ENCODE measurements around the gene ABCB1.
"Not testable (repeated sequence)": the region's sequence is repeated elsewhere in the genome, so short reads cannot be mapped to it uniquely, and the experiment has no call there.

ABCB1 gene

DNA sequence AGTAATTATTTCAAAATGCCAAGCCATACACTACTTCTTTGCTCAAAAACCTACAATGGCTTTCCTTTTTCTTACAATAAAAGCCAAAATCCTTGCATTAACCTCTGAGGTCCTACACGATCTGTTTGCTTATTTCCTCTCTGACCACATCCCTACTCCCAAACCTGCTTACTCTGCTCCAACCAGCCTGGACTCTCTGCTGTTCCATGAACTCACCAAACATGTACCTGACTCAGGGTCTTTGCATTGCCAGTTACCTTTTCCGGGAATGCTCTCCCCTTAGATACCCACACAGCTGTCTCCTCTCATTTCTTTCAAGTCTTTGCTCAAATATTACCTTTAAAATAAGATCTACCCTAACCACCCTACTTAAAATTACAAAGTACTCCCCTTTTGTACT is 127.5 kb downstream of the ABCB1 start:
- no peak for DNase-seq (ENCODE audit: low spot score)

DNA sequence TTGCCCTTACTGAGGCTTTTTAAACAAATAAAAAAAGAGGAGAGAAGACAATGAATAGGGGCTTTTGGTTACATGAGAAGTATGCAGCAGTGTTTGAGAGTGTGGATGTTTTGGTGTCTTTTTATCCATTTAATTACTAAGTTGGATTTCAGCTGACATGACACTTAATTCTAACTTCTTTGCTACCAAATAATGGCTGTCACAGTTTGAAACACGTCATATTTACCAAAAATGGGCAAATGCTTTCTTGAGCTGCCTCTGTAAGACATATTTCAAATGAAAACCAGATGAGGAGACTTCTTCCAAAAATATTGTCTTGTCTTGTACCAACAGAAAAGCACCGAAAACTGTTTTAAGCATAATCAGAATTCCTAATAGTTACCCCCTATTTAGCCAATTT is 129.2 kb downstream of the ABCB1 start:
- no peak for DNase-seq (ENCODE audit: low spot score)

DNA sequence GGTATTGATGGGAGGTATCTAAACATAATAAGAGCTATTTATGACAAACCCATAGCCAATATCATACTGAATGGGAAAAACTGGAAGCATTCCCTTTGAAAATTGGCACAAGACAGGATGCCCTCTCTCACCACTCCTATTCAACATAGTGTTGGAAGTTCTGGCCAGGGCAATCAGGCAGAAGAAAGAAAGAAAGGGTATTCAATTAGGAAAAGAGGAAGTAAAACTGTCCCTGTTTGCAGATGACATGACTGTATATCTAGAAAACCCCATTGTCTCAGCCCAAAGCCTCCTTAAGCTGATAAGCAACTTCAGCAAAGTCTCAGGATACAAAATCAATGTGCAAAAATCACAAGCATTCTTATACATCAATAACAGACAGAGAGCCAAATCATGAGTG is 131.5 kb downstream of the ABCB1 start:
- DNase-seq (ENCODE audit: low spot score) = not testable (repeated sequence)

DNA sequence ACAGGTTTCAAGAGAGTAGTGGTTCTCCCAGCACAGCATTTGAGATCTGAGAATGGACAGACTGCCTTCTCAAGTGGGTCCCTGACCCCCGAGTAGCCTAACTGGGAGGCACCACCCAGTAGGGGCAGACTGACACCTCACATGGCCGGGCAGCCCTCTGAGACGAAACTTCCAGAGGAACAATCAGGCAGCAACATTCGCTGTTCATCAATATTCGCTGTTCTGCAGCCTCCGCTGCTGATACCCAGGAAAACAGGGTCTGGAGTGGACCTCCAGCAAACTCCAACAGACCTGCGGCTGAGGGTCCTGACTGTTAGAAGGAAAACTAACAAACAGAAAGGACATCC is 135.2 kb downstream of the ABCB1 start:
- DNase-seq (ENCODE audit: low spot score) = not testable (repeated sequence)

DNA sequence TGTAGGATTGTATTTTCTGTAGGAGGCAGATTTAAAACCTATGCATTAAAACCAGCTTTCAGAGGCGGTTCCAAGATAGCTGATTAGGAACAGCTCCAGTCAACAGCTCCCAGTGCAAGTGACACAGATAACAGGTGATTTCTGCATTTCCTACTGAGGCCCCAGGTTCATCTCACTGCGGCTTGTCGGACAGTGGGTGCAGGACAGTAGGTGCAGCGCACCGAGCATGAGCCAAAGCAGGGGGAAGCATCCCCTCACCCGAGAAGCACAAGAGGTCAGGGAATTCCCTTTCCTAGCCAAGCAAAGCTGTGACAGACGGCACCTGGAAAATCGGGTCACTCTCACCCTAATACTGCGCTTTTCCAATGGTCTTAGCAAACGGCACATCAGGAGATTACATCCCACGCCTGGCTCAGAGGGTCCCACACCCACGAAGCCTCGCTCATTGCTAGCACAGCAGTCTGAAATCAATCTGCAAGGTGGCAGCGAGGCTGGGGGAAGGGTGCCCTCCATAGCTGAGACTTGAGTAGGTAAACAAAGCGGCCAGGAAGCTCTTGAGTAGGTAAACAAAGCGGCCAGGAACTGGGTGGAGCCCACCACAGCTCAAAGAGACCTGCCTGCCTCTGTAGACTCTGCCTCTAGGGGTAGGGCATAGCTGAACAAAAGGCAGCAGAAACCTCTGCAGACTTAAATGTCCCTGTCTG is 135.7 kb downstream of the ABCB1 start:
- not testable (repeated sequence) for DNase-seq (ENCODE audit: low spot score)

DNA sequence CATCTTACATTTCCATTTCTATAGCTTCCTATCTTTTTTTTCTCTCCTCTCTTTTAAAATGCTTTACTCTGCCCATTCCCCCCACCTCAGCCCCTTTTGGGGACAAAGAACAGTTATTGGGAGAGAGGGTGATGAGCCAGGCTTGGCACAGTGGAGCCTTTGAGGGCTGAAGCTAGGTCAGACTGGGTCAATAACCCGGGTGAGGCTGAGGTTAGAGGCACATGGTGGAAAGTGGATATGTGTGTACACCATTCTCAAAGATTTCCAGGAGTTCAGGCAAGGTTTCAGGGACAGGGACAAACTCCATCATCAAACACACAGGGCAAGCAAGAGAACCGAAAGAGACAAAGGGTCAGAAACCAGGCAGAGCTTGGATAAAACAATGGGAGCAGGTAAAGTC is 136.7 kb downstream of the ABCB1 start:
- no peak for DNase-seq (ENCODE audit: low spot score)

DNA sequence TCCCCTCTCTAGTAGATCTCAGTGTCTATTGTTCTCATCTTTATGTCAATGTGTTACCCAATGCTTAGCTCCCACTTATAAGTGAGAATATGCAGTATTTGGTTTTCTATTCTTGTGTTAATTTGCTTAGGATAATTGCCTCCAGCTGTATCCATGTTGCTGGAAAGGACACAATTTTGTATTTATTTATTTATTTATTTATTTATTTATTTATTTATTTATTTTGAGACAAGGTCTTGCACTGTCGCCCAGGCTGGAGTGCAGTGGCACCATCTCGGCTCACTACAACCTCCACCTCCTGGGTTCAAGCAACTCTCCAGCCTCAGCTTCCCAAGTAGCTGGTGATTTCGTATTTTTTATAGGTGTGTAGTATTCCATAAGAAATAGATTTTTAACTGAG is 140.2 kb downstream of the ABCB1 start:
- not testable (repeated sequence) for DNase-seq (ENCODE audit: low spot score)

DNA sequence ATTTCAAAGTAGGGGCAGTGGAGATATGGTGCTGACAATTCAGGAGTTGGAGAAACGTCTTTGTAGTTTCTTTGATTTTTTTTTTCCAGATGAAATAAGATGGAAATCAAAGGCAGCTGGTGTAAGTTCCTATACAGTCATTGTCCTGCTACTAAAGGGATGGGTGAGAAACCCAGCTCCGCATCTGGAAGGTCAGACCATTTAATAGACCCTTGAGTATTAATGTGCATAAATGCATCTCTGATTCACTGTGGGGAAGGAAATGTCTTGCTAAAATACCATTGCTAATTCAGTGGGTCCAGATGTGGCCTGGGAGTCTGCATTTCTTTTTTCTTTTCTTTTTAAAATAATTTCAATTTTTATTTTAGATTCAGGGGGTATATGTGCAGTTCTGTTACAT is 140.7 kb downstream of the ABCB1 start:
- DNase-seq (ENCODE audit: low spot score) = no peak

DNA sequence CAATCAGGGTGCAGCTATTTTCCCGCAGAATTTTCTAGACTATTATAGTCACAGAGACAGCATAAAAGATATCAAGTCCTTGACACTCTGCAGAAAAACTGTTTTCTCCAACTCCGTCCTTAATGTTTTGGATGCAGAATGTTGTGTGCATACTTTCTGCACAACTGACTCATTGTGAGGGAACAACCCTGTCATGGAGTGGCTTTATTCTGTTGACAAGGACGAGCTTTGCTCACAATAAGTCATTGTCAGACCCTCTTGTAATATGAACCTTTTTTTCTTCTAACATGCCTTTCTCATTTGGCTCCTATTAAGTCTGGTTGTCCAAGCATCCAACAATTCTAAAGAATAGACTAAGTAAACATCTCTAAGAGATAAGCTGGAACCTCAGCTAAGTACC is 142.5 kb downstream of the ABCB1 start:
- no peak for DNase-seq (ENCODE audit: low spot score)

DNA sequence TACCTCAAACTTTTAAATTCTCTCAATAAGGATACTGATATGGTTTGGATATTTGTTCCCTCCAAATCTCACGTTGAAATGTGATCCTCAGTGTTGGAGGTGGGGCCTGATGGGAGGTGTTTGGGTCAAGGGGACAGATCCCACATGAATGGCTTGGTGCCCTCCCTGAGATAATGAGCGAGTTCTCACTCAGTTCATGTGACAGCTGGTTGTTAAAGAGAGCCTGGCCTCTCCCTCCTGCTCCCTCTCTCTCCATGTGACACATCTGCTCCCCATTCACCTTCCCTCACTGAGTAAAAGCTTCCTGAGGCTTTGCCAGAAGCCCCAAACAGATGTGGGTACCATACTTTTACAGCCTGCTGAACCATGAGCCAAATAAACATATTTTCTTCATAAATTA is 144.4 kb downstream of the ABCB1 start:
- no peak for DNase-seq (ENCODE audit: low spot score)
